GM12874 (cell line): ENCODE results near the gene PPP1R14B.

Experiments used
- TF ChIP-seq, protein P1 (sequence below): IDR thresholded peaks from 2 replicates; pipeline ENCODE4 v1.5.1; 2011; ENCODE audit warnings: low read depth, mild to moderate bottlenecking, control low read depth, low read length, moderate library complexity; ENCODE audit not compliant: insufficient read depth

The PPP1R14B gene

GRCh38 chr11:64260147-64260708 is 13.5 kb upstream of the PPP1R14B start:
- TF ChIP-seq, protein P1, sequence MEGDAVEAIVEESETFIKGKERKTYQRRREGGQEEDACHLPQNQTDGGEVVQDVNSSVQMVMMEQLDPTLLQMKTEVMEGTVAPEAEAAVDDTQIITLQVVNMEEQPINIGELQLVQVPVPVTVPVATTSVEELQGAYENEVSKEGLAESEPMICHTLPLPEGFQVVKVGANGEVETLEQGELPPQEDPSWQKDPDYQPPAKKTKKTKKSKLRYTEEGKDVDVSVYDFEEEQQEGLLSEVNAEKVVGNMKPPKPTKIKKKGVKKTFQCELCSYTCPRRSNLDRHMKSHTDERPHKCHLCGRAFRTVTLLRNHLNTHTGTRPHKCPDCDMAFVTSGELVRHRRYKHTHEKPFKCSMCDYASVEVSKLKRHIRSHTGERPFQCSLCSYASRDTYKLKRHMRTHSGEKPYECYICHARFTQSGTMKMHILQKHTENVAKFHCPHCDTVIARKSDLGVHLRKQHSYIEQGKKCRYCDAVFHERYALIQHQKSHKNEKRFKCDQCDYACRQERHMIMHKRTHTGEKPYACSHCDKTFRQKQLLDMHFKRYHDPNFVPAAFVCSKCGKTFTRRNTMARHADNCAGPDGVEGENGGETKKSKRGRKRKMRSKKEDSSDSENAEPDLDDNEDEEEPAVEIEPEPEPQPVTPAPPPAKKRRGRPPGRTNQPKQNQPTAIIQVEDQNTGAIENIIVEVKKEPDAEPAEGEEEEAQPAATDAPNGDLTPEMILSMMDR = no peak

DNA sequence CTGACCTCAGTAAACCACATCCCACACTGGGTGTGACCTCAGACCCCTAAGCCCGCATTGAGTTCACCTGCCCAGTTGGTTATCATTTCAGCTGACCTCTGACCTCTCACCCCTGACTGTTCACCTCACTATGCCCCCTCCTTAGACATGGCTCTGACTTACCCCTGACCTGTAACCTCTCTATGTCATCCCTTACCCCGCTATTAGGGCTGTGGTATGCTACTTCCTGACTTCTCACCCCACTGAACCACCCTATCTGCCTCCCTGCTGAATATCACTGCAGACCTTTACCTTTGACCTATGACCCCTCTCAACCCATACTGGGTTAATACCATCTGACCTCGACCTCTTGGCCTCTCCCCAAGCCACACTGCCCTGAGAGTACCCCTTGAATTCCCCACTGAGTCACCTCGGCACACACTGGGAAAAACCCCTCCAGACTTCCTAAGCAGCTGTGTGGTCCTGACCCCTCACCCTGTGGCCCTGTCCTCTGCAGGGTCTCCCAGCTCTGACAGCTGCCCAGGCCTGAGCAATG is 12.9 kb upstream of the PPP1R14B start:
- TF ChIP-seq, protein P1 = no peak

- TF ChIP-seq, protein P1 = no peak
These were observed 12.3 kb upstream of the PPP1R14B start for GRCh38 chr11:64258946-64259532.

- TF ChIP-seq, protein P1 = no peak
These were observed 11.6 kb upstream of the PPP1R14B start for GRCh38 chr11:64258356-64258755.

DNA sequence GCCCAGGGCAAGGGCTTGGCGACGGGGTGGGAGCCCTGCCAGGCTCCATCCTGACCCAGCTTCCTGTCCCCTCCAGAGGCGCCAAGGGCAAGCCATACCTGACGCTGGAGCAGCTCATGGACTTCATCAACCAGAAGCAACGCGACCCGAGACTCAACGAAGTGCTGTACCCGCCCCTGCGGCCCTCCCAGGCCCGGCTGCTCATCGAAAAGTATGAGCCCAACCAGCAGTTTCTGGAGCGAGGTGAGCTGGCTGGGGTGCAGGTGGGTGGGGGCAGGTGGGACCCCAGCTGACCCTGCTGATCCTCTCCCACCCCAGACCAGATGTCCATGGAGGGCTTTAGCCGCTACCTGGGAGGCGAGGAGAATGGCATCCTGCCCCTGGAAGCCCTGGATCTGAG is 9.6 kb upstream of the PPP1R14B start:
- TF ChIP-seq, protein P1 = no peak

GRCh38 chr11:64255135-64256128 is 8.7 kb upstream of the PPP1R14B start:
- TF ChIP-seq, protein P1 = no peak

- TF ChIP-seq, protein P1 = no peak
These were observed 7.6 kb upstream of the PPP1R14B start for GRCh38 chr11:64254326-64254725.
